ENCODE data around the gene TBC1D20. TPM values are rescaled to one million over a fixed set of nuclear protein-coding genes. Genes with fewer than 3 reads are reported as not detected.
"Not testable (repeated sequence)": the region's sequence is repeated elsewhere in the genome, so short reads cannot be mapped to it uniquely, and the experiment has no call there.

TBC1D20 gene
- total RNA-seq, 1 donor from 2014 or later, result 52.8 TPM

GRCh38 chr20:388034-388994, 74.0 kb downstream of the TBC1D20 start:
- H3K27me3 Mint-ChIP-seq (ENCODE audit: unreplicated experiment), result no peaks in the 10 kb centered on the region
- peaks cover 7% of the 10 kb centered on the region for H3K4me1 Mint-ChIP-seq (ENCODE audit: unreplicated experiment)
- peaks cover 45% of the 10 kb centered on the region for H3K36me3 Mint-ChIP-seq (ENCODE audit: unreplicated experiment)
- no peaks in the 10 kb centered on the region for H3K9me3 Mint-ChIP-seq (ENCODE audit: unreplicated experiment)
- no peak overlapping the region for H3K27ac Mint-ChIP-seq (ENCODE audit: unreplicated experiment)
- TF ChIP-seq CTCF (IDR thresholded peaks at IDR 0.05), result no peak
- H3K4me3 Mint-ChIP-seq (ENCODE audit: unreplicated experiment), result no peak overlapping the region
- no peak for DNase-seq (ENCODE audit: extremely low spot score, unreplicated experiment)

- no peak for DNase-seq (ENCODE audit: extremely low spot score, unreplicated experiment)
- H3K27me3 Mint-ChIP-seq (ENCODE audit: unreplicated experiment), result no peaks in the 10 kb centered on the region
- H3K9me3 Mint-ChIP-seq (ENCODE audit: unreplicated experiment), result no peaks in the 10 kb centered on the region
- no peak overlapping the region for H3K4me3 Mint-ChIP-seq (ENCODE audit: unreplicated experiment)
- peaks cover 13% of the 10 kb centered on the region for H3K4me1 Mint-ChIP-seq (ENCODE audit: unreplicated experiment)
- no peak for TF ChIP-seq CTCF (IDR thresholded peaks at IDR 0.05)
- no peak overlapping the region for H3K27ac Mint-ChIP-seq (ENCODE audit: unreplicated experiment)
- peaks cover 38% of the 10 kb centered on the region for H3K36me3 Mint-ChIP-seq (ENCODE audit: unreplicated experiment)
Measured at GRCh38 chr20:387520-387919, 74.8 kb downstream of the TBC1D20 start.

- not testable (repeated sequence) for H3K27ac Mint-ChIP-seq (ENCODE audit: unreplicated experiment); H3K27me3 Mint-ChIP-seq (ENCODE audit: unreplicated experiment); H3K4me3 Mint-ChIP-seq (ENCODE audit: unreplicated experiment); H3K9me3 Mint-ChIP-seq (ENCODE audit: unreplicated experiment); DNase-seq (ENCODE audit: extremely low spot score, unreplicated experiment)
- Mint-ChIP-seq H3K36me3 (ENCODE audit: unreplicated experiment) (peaks cover 33% of the 10 kb centered on the region), H3K4me1 (ENCODE audit: unreplicated experiment) (peaks cover 13% of the 10 kb centered on the region)
Measured at GRCh38 chr20:386634-387033, 75.7 kb downstream of the TBC1D20 start.

Other genes with a start within 250 kb of the TBC1D20 start
- not detected in 2 replicates for gene DEFB129, start 235.3 kb downstream of the TBC1D20 start, total RNA-seq
- gene DEFB132, start 204.8 kb downstream of the TBC1D20 start, total RNA-seq, result not detected in 2 replicates
- gene C20orf96, start 171.8 kb downstream of the TBC1D20 start, total RNA-seq, result 17.6 and 19.9 TPM in 2 replicates
- 22.4 and 22.7 TPM in 2 replicates for gene ZCCHC3, start 165.0 kb downstream of the TBC1D20 start, total RNA-seq
- gene SOX12, start 137.0 kb downstream of the TBC1D20 start, total RNA-seq, result 30.8 and 31.7 TPM in 2 replicates
- gene NRSN2, start 115.4 kb downstream of the TBC1D20 start, total RNA-seq, result 47.3 and 57.7 TPM in 2 replicates
- gene TRIB3, start 81.8 kb downstream of the TBC1D20 start, total RNA-seq, result 49.1 and 62.6 TPM in 2 replicates
- gene RBCK1, start 54.2 kb downstream of the TBC1D20 start, total RNA-seq, result 103 and 119 TPM in 2 replicates
- gene CSNK2A1, start 81.3 kb upstream of the TBC1D20 start, total RNA-seq, result 129 TPM in 2 replicates
- not detected in 2 replicates for gene TCF15, start 147.8 kb upstream of the TBC1D20 start, total RNA-seq
- 12.7 and 14.3 TPM in 2 replicates for gene SRXN1, start 190.7 kb upstream of the TBC1D20 start, total RNA-seq
- gene SCRT2, start 213.3 kb upstream of the TBC1D20 start, total RNA-seq, result not detected in 2 replicates

Data from osteocyte (in vitro differentiated cells).